ENCODE measurements around the gene TPGS1.

DNA sequence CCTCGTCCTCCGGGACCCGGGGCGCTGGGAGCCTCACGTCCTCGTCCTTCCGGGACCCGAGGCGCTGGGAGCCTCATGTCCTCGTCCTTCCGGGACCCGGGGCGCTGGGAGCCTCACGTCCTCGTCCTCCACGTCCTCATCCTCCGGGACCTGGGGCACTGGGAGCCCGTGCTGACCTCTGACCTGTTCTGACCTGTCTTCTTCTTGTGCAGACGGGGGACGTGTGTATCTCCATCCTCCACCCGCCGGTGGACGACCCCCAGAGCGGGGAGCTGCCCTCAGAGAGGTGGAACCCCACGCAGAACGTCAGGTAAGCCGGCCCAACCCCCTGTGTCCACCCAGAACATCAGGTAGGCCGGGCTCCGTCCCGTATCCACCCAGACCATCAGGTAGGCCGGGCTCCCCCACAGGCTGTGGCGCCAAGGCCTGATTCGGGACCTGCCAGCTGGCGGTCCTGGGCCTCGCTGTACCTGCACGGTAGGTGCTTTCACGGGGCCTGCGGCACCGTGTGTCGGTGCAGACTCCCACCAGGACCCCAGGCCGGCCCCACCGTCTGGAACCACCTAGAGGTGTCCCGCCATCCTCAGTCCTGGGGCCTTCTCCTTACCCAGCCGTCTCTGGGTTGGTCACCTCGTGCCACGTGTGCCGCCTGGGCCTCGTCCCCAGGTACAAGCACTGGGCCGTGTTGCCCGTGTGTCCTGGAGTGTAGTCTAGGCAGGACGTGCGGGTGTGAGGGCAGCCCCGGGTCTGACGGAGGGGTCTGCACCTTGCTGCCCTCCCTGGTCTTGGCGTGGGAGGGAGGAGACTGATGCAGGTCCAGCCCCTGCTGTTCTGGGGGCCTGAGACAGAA lies 29.0 kb downstream of the TPGS1 start:
- TF ChIP-seq FOXA1 (IDR thresholded peaks at IDR 0.05) (no peak), FOXM1 (IDR thresholded peaks at IDR 0.05; ENCODE audit: borderline replicate concordance) (no peak), BHLHE40 (IDR thresholded peaks at IDR 0.05; ENCODE audit: borderline replicate concordance) (no peak), ELF4 (IDR thresholded peaks at IDR 0.05) (no peak), ZNF384 (IDR thresholded peaks at IDR 0.05) (no peak)
- TF ChIP-seq, protein P1, sequence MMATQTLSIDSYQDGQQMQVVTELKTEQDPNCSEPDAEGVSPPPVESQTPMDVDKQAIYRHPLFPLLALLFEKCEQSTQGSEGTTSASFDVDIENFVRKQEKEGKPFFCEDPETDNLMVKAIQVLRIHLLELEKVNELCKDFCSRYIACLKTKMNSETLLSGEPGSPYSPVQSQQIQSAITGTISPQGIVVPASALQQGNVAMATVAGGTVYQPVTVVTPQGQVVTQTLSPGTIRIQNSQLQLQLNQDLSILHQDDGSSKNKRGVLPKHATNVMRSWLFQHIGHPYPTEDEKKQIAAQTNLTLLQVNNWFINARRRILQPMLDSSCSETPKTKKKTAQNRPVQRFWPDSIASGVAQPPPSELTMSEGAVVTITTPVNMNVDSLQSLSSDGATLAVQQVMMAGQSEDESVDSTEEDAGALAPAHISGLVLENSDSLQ (IDR thresholded peaks at IDR 0.05): no peak
